ENCODE data around the gene ABCF2.

DNA sequence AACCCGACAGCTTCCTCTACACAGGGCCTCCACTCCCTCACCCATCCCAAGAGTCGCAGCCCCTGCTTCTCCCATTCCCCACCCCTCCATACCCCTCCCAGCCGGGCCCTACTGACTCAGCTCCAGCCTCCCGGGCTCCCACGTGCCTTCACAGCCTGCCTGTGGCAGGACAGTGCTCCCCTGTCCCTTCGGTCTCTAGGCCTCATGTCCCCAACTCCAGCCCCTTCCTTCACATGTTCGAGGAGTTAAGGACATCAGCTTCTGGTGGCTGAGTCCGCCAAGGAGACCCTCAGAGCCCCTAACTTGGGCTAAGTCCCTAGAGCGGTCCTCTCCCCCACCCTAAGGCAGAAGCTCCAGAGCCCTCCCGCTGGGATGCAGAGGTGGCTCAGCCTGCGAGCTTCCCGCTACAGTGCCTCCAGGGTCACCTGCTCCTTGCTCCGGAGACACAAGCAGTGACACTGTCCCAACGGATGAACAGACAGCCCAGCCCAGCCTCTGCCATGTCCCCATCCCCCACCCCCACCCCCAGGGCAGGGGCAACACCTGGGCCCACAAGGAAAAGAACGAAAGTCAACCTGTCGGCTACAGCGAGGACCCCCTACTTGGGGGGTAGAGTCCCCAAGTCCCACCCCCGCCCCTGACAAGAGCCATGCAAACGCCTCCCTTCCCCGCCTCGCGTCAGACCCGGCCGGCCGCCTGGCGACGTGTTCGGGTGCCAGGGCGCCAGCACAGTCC, 20.8 kb upstream of the ABCF2 start:
- TF ChIP-seq, protein P1, sequence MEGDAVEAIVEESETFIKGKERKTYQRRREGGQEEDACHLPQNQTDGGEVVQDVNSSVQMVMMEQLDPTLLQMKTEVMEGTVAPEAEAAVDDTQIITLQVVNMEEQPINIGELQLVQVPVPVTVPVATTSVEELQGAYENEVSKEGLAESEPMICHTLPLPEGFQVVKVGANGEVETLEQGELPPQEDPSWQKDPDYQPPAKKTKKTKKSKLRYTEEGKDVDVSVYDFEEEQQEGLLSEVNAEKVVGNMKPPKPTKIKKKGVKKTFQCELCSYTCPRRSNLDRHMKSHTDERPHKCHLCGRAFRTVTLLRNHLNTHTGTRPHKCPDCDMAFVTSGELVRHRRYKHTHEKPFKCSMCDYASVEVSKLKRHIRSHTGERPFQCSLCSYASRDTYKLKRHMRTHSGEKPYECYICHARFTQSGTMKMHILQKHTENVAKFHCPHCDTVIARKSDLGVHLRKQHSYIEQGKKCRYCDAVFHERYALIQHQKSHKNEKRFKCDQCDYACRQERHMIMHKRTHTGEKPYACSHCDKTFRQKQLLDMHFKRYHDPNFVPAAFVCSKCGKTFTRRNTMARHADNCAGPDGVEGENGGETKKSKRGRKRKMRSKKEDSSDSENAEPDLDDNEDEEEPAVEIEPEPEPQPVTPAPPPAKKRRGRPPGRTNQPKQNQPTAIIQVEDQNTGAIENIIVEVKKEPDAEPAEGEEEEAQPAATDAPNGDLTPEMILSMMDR (CRISPR knock-in tag; IDR thresholded peaks at IDR 0.05): no peak
- TF ChIP-seq, protein P2, sequence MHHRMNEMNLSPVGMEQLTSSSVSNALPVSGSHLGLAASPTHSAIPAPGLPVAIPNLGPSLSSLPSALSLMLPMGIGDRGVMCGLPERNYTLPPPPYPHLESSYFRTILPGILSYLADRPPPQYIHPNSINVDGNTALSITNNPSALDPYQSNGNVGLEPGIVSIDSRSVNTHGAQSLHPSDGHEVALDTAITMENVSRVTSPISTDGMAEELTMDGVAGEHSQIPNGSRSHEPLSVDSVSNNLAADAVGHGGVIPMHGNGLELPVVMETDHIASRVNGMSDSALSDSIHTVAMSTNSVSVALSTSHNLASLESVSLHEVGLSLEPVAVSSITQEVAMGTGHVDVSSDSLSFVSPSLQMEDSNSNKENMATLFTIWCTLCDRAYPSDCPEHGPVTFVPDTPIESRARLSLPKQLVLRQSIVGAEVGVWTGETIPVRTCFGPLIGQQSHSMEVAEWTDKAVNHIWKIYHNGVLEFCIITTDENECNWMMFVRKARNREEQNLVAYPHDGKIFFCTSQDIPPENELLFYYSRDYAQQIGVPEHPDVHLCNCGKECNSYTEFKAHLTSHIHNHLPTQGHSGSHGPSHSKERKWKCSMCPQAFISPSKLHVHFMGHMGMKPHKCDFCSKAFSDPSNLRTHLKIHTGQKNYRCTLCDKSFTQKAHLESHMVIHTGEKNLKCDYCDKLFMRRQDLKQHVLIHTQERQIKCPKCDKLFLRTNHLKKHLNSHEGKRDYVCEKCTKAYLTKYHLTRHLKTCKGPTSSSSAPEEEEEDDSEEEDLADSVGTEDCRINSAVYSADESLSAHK (CRISPR knock-in tag; IDR thresholded peaks at IDR 0.05; ENCODE audit: borderline replicate concordance): no peak
- TF ChIP-seq, protein P3, sequence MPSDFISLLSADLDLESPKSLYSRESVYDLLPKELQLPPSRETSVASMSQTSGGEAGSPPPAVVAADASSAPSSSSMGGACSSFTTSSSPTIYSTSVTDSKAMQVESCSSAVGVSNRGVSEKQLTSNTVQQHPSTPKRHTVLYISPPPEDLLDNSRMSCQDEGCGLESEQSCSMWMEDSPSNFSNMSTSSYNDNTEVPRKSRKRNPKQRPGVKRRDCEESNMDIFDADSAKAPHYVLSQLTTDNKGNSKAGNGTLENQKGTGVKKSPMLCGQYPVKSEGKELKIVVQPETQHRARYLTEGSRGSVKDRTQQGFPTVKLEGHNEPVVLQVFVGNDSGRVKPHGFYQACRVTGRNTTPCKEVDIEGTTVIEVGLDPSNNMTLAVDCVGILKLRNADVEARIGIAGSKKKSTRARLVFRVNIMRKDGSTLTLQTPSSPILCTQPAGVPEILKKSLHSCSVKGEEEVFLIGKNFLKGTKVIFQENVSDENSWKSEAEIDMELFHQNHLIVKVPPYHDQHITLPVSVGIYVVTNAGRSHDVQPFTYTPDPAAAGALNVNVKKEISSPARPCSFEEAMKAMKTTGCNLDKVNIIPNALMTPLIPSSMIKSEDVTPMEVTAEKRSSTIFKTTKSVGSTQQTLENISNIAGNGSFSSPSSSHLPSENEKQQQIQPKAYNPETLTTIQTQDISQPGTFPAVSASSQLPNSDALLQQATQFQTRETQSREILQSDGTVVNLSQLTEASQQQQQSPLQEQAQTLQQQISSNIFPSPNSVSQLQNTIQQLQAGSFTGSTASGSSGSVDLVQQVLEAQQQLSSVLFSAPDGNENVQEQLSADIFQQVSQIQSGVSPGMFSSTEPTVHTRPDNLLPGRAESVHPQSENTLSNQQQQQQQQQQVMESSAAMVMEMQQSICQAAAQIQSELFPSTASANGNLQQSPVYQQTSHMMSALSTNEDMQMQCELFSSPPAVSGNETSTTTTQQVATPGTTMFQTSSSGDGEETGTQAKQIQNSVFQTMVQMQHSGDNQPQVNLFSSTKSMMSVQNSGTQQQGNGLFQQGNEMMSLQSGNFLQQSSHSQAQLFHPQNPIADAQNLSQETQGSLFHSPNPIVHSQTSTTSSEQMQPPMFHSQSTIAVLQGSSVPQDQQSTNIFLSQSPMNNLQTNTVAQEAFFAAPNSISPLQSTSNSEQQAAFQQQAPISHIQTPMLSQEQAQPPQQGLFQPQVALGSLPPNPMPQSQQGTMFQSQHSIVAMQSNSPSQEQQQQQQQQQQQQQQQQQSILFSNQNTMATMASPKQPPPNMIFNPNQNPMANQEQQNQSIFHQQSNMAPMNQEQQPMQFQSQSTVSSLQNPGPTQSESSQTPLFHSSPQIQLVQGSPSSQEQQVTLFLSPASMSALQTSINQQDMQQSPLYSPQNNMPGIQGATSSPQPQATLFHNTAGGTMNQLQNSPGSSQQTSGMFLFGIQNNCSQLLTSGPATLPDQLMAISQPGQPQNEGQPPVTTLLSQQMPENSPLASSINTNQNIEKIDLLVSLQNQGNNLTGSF (CRISPR knock-in tag; IDR thresholded peaks at IDR 0.05): no peak
- TF ChIP-seq, protein P4, sequence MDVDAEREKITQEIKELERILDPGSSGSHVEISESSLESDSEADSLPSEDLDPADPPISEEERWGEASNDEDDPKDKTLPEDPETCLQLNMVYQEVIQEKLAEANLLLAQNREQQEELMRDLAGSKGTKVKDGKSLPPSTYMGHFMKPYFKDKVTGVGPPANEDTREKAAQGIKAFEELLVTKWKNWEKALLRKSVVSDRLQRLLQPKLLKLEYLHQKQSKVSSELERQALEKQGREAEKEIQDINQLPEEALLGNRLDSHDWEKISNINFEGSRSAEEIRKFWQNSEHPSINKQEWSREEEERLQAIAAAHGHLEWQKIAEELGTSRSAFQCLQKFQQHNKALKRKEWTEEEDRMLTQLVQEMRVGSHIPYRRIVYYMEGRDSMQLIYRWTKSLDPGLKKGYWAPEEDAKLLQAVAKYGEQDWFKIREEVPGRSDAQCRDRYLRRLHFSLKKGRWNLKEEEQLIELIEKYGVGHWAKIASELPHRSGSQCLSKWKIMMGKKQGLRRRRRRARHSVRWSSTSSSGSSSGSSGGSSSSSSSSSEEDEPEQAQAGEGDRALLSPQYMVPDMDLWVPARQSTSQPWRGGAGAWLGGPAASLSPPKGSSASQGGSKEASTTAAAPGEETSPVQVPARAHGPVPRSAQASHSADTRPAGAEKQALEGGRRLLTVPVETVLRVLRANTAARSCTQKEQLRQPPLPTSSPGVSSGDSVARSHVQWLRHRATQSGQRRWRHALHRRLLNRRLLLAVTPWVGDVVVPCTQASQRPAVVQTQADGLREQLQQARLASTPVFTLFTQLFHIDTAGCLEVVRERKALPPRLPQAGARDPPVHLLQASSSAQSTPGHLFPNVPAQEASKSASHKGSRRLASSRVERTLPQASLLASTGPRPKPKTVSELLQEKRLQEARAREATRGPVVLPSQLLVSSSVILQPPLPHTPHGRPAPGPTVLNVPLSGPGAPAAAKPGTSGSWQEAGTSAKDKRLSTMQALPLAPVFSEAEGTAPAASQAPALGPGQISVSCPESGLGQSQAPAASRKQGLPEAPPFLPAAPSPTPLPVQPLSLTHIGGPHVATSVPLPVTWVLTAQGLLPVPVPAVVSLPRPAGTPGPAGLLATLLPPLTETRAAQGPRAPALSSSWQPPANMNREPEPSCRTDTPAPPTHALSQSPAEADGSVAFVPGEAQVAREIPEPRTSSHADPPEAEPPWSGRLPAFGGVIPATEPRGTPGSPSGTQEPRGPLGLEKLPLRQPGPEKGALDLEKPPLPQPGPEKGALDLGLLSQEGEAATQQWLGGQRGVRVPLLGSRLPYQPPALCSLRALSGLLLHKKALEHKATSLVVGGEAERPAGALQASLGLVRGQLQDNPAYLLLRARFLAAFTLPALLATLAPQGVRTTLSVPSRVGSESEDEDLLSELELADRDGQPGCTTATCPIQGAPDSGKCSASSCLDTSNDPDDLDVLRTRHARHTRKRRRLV (CRISPR knock-in tag; IDR thresholded peaks at IDR 0.05): no peak
- TF ChIP-seq ZNF558 (CRISPR knock-in tag; IDR thresholded peaks at IDR 0.05; ENCODE audit: borderline replicate concordance) (no peak), NR3C1 (CRISPR knock-in tag; IDR thresholded peaks at IDR 0.05) (no peak)
- TF ChIP-seq, protein P5, sequence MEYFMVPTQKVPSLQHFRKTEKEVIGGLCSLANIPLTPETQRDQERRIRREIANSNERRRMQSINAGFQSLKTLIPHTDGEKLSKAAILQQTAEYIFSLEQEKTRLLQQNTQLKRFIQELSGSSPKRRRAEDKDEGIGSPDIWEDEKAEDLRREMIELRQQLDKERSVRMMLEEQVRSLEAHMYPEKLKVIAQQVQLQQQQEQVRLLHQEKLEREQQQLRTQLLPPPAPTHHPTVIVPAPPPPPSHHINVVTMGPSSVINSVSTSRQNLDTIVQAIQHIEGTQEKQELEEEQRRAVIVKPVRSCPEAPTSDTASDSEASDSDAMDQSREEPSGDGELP (IDR thresholded peaks at IDR 0.05; ENCODE audit: borderline replicate concordance, low read depth): no peak
